Lower leg skin (tissue), 4 donors: Measurements from ENCODE around the gene CCND1. TPM values are rescaled to one million over a fixed set of nuclear protein-coding genes. Genes with fewer than 3 reads are reported as not detected.

Experiments
- DNase-seq, 2 donors: peaks; one replicate each; pipeline ENCODE4 v3.0.0-alpha.2; 2019; ENCODE audit warnings: low spot score in 2 of 2
- H3K4me3 ChIP-seq: fragments of 200-600 bp; sonication (generic); 2 replicates; pipeline ENCODE4 v1.5.1; 2017; ENCODE audit warnings: mild to moderate bottlenecking, low read depth; ENCODE audit not compliant: poor library complexity, severe bottlenecking
- CTCF ChIP-seq, 3 donors: fragments of 450-650 bp; IDR thresholded peaks; one replicate each; pipeline ENCODE4 v1.5.1; 2016; ENCODE audit warnings: antibody characterized with exemption in 3 of 3, mild to moderate bottlenecking in 3 of 3, moderate library complexity in 2 of 3
- POLR2A ChIP-seq, 2 donors: fragments of 450-650 bp; IDR thresholded peaks; one replicate each; pipeline ENCODE4 v1.6.1; 2016 to 2017; ENCODE audit warnings: antibody characterized with exemption in 2 of 2, mild to moderate bottlenecking in 1 of 2, moderate library complexity in 1 of 2
- WGBS, 2 donors: methylation state at CpG; one replicate each; pipeline ENCODE4 v1.1.5; 2018; 5-methylcytosine and 5-hydroxymethylcytosine counted together
- intact Hi-C: fragments of 100-400 bp; cut with DNase I; formaldehyde crosslinking; loops from one replicate; pipeline ENCODE4 v1.15.0; 2023; ENCODE audit warnings: low total_unique reads
- total RNA-seq, 4 donors: library from RNA; depleted of rRNA; stranded (reverse); fragments of >200 nt; gene quantifications; one replicate each; pipeline ENCODE4 v1.1.0, GENCODE V29; 2016

Gene CCND1
- total RNA-seq, 4 donors from 2014 or later = 194 to 370 (median 229) TPM

GRCh38 chr11:69700278-69701140 is 59.6 kb downstream of the CCND1 start:
- intact Hi-C loops = loop anchor here (10.0 kb wide), 1 partner anchor 184 kb away; no protein-coding TSS in a partner anchor
- no peak overlapping the region for H3K4me3 ChIP-seq
- DNase-seq = no peak
- 61 to 66% methylated on average over 20 of the region's 20 CpGs for WGBS, 2 donors
- TF ChIP-seq POLR2A (IDR thresholded peaks at IDR 0.05) = no peak
- no peak for TF ChIP-seq CTCF (IDR thresholded peaks at IDR 0.05)

- 8 to 10% methylated on average over 26 to 30 of the region's 35 CpGs for WGBS, 2 donors
- H3K4me3 ChIP-seq = no peak overlapping the region
- no peak for DNase-seq
- TF ChIP-seq CTCF (IDR thresholded peaks at IDR 0.05) (no peak), POLR2A (IDR thresholded peaks at IDR 0.05) (no peak)
- intact Hi-C loops = loop anchor here (10.0 kb wide), 1 partner anchor 183 kb away; no protein-coding TSS in a partner anchor
These were observed 61.3 kb downstream of the CCND1 start for GRCh38 chr11:69702239-69702691.

- WGBS, 2 donors = 8 to 17% methylated on average over 37 to 45 of the region's 45 CpGs
- intact Hi-C loops = loop anchor here (10.0 kb wide), 1 partner anchor 182 kb away; no protein-coding TSS in a partner anchor
- H3K4me3 ChIP-seq = no peak overlapping the region
- TF ChIP-seq CTCF (IDR thresholded peaks at IDR 0.05) (no peak), POLR2A (IDR thresholded peaks at IDR 0.05) (no peak)
- no peak for DNase-seq
These were observed 62.0 kb downstream of the CCND1 start for GRCh38 chr11:69702769-69703452.

GRCh38 chr11:69703453-69703767 is 62.5 kb downstream of the CCND1 start:
- H3K4me3 ChIP-seq = no peak overlapping the region
- TF ChIP-seq CTCF (IDR thresholded peaks at IDR 0.05) (no peak), POLR2A (IDR thresholded peaks at IDR 0.05) (no peak)
- WGBS, 2 donors = 2% methylated on average over 26 of the region's 34 CpGs; no CpG with 5 or more reads in 1 of the 2 donors
- DNase-seq = no peak
- intact Hi-C loops = loop anchor here (10.0 kb wide), 1 partner anchor 181 kb away; no protein-coding TSS in a partner anchor

Other genes with a start within 250 kb of the CCND1 start
- gene LINC01488, start 159.5 kb upstream of the CCND1 start, total RNA-seq = not detected
- gene LTO1, start 34.2 kb downstream of the CCND1 start, total RNA-seq = 10 to 100 TPM; 15.2 to 69.2 (median 27.2) TPM
- gene FGF19, start 62.9 kb downstream of the CCND1 start, total RNA-seq = not detected
- not detected for gene FGF4, start 134.2 kb downstream of the CCND1 start, total RNA-seq
- gene FGF3, start 178.3 kb downstream of the CCND1 start, total RNA-seq = not detected